Nephron progenitor cell (in vitro differentiated cells): ENCODE data around the gene ELAVL3.
"Not testable (repeated sequence)": the region's sequence is repeated elsewhere in the genome, so short reads cannot be mapped to it uniquely, and the experiment has no call there.

Experiments
- DNase-seq: peaks from one replicate; pipeline ENCODE4 v3.0.0; 2021
- H3K27ac Mint-ChIP-seq: 2 replicates; pipeline ENCODE4 v1.8.0; 2021; ENCODE audit warnings: mild to moderate bottlenecking, moderate library complexity, mixed read lengths
- H3K27me3 Mint-ChIP-seq: 2 replicates; pipeline ENCODE4 v1.8.0; 2021; ENCODE audit warnings: mild to moderate bottlenecking, low read depth, mixed read lengths; ENCODE audit not compliant: poor library complexity
- H3K36me3 Mint-ChIP-seq: 2 replicates; pipeline ENCODE4 v1.8.0; 2021; ENCODE audit warnings: low read depth, mixed read lengths
- H3K4me1 Mint-ChIP-seq: 2 replicates; pipeline ENCODE4 v1.8.0; 2021; ENCODE audit warnings: mixed read lengths
- H3K4me3 Mint-ChIP-seq: 2 replicates; pipeline ENCODE4 v1.8.0; 2021; ENCODE audit warnings: mild to moderate bottlenecking, moderate library complexity, mixed read lengths
- H3K9me3 Mint-ChIP-seq: 2 replicates; pipeline ENCODE4 v1.8.0; 2021; ENCODE audit warnings: mild to moderate bottlenecking, moderate library complexity, mixed read lengths
- TF ChIP-seq, protein P1 (sequence below): fragments of 200-600 bp; sonication (generic); IDR thresholded peaks from 2 replicates; pipeline ENCODE4 v1.5.0; 2021; ENCODE audit warnings: antibody characterized with exemption

The ELAVL3 gene

DNA sequence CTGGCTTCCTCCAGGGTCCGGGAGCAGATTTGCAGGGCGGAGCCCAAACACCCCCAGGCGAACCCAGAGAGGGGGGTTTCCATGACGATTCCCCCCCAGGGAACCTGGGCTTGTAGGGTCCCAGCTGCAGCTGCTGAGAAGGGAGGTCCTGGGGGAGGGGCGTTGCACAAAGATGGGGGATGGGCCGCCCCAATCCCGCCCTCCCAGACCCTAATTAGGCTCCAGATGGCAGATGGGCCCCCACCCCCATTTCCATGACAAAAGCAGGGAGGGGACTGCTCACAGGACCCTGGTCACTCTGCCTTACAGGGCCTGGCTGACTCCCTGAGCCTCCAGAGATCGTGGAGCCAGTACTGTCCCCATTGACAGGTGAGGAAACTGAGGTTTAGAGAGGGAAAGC is 15.2 kb downstream of the ELAVL3 start:
- DNase-seq, result no peak
- H3K9me3 Mint-ChIP-seq, result no peaks in the 10 kb centered on the region
- peaks cover 11% of the 10 kb centered on the region for H3K27me3 Mint-ChIP-seq
- TF ChIP-seq, protein P1, sequence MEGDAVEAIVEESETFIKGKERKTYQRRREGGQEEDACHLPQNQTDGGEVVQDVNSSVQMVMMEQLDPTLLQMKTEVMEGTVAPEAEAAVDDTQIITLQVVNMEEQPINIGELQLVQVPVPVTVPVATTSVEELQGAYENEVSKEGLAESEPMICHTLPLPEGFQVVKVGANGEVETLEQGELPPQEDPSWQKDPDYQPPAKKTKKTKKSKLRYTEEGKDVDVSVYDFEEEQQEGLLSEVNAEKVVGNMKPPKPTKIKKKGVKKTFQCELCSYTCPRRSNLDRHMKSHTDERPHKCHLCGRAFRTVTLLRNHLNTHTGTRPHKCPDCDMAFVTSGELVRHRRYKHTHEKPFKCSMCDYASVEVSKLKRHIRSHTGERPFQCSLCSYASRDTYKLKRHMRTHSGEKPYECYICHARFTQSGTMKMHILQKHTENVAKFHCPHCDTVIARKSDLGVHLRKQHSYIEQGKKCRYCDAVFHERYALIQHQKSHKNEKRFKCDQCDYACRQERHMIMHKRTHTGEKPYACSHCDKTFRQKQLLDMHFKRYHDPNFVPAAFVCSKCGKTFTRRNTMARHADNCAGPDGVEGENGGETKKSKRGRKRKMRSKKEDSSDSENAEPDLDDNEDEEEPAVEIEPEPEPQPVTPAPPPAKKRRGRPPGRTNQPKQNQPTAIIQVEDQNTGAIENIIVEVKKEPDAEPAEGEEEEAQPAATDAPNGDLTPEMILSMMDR, result no peak
- H3K4me1 Mint-ChIP-seq, result peaks cover 5% of the 10 kb centered on the region
- no peak overlapping the region for H3K27ac Mint-ChIP-seq
- no peaks in the 10 kb centered on the region for H3K36me3 Mint-ChIP-seq
- no peak overlapping the region for H3K4me3 Mint-ChIP-seq

DNA sequence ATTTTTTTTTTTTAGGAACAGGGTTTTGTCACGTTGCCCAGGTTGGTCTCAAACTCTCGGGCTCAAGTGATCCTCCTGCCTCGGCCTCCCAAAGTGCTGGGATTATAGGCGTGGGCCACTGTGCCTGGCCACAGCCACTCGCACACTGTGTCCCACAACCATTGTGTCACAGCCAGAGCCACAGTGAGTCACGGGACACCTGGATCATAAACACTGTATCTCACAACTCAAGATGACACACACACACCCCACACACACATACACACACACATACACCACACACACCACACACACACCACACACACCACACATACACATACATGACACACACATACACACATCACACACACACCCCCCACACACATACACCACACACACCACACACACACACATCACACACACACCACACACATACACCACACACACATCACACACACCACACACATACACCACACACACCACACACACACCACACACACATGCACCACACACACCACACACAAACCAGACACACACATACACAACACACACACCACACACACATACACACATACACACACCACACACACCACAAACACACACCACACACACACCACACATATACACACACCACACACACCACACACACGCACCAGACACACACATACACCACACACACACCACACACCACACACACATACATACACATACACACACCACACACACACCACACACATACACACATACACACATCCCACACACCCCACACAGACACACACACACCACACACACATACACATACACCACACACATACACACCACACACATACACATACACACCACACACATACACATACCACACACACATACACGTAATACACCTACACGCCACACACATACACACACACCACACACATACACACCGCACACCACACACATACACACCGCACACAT is 16.2 kb downstream of the ELAVL3 start:
- H3K4me3 Mint-ChIP-seq, result no peak overlapping the region
- no peak overlapping the region for H3K27ac Mint-ChIP-seq
- no peaks in the 10 kb centered on the region for H3K36me3 Mint-ChIP-seq
- DNase-seq, result no peak
- TF ChIP-seq, protein P1, result no peak
- H3K9me3 Mint-ChIP-seq, result no peaks in the 10 kb centered on the region
- H3K4me1 Mint-ChIP-seq, result peaks cover 5% of the 10 kb centered on the region
- peaks cover 14% of the 10 kb centered on the region for H3K27me3 Mint-ChIP-seq

DNA sequence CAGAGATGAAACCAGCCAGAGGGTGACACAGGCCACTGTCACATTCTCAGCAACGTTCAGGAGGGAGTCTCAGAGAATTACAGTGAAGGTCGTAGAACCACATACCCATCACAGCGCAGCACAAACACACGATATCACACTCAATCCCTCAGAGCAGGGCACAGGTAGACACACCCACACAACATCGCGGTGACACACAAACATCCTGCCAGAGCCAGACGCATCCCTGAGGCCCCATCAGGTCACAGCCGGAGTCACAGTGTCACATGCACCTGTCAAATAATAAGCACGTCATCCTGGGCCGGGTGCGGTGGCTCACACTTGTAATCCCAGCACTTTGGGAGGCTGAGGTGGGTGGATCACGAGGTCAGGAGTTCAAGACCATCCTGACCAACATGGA is 17.5 kb downstream of the ELAVL3 start:
- H3K27me3 Mint-ChIP-seq, result peaks cover 16% of the 10 kb centered on the region
- TF ChIP-seq, protein P1, result no peak
- H3K9me3 Mint-ChIP-seq, result no peaks in the 10 kb centered on the region
- H3K36me3 Mint-ChIP-seq, result no peaks in the 10 kb centered on the region
- H3K4me1 Mint-ChIP-seq, result peaks cover 5% of the 10 kb centered on the region
- H3K27ac Mint-ChIP-seq, result no peak overlapping the region
- H3K4me3 Mint-ChIP-seq, result no peak overlapping the region
- DNase-seq, result no peak

DNA sequence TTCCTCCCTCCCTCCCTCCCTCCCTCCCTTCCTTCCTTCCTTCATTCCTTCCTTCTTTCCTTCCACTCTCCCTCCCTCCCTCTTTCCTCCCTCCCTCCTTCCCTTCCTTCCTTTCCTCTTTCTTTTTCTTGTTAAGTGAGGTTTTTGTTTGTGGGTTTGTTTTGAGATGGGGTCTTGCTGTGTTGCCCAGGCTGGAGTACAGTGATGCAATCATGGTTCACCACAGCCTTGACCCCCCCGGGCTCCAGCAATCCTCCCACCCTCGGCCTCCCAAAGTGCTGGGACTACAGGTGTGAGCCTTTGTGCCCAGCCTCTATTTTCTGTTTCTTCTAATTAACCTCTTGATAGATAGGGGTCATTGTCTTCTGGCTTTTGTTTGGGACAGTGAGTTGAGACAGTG is 19.4 kb downstream of the ELAVL3 start:
- Mint-ChIP-seq H3K4me3 (no peak overlapping the region), H3K9me3 (no peaks in the 10 kb centered on the region), H3K4me1 (peaks cover 8% of the 10 kb centered on the region), H3K27me3 (peaks cover 16% of the 10 kb centered on the region), H3K27ac (no peak overlapping the region), H3K36me3 (no peaks in the 10 kb centered on the region)
- TF ChIP-seq, protein P1, result no peak
- DNase-seq, result no peak

DNA sequence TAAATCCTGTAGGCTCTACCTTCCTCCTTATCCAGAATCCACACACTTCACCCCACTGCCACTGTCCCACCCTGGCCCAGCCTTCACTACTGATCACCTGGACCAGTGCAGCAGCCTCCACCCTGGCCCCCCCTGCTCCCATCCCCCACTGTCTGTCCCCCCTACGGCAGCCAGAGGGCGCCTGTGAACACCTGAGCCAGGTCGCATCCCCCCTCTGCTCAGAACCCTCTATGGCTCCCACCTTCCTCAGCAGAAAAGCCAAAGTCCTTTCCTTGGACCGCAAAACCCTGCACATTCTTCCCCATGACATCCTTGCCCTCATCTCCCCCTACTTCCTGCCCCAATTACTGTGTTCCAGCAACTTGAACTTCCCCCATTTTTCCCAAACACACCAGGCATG is 20.6 kb downstream of the ELAVL3 start:
- TF ChIP-seq, protein P1, result no peak
- H3K4me3 Mint-ChIP-seq, result no peak overlapping the region
- no peak for DNase-seq
- no peaks in the 10 kb centered on the region for H3K36me3 Mint-ChIP-seq
- H3K27me3 Mint-ChIP-seq, result peaks cover 16% of the 10 kb centered on the region
- peaks cover 5% of the 10 kb centered on the region for H3K4me1 Mint-ChIP-seq
- no peaks in the 10 kb centered on the region for H3K9me3 Mint-ChIP-seq
- H3K27ac Mint-ChIP-seq, result no peak overlapping the region

DNA sequence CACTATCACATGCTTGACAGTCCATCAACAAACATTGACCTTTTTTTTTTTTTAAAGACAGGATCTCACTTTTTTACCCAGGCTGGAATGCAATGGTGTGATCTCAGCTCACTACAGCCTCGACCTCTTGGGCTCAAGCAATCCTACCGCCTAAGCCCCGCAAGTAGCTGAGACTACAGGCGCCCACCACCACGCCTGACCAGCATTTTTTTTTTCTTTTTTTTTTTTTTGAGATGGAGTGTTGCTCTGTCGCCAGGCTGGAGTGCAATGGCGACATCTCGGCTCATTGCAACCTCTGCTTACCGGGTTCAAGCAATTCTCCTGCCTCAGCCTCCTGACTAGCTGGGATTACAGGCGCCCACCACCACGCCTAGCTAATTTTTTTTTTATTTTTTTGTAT is 21.9 kb downstream of the ELAVL3 start:
- DNase-seq, H3K36me3 Mint-ChIP-seq, H3K4me1 Mint-ChIP-seq, H3K4me3 Mint-ChIP-seq, H3K9me3 Mint-ChIP-seq, H3K27ac Mint-ChIP-seq: not testable (repeated sequence)
- H3K27me3 Mint-ChIP-seq, result peaks cover 16% of the 10 kb centered on the region
